Breast epithelium (tissue), 3 donors: ENCODE data around the gene KRT222.

Experiments
- POLR2A ChIP-seq: fragments of 450-650 bp; IDR thresholded peaks from one replicate; pipeline ENCODE4 v1.6.1; 2016; ENCODE audit warnings: antibody characterized with exemption, mild to moderate bottlenecking, moderate library complexity
- TF ChIP-seq, protein P1 (sequence below), 3 donors: fragments of 450-650 bp; IDR thresholded peaks; one replicate each; pipeline ENCODE4 v1.5.1; 2016 to 2017; ENCODE audit warnings: antibody characterized with exemption in 3 of 3, mild to moderate bottlenecking in 3 of 3, moderate library complexity in 3 of 3

DNA sequence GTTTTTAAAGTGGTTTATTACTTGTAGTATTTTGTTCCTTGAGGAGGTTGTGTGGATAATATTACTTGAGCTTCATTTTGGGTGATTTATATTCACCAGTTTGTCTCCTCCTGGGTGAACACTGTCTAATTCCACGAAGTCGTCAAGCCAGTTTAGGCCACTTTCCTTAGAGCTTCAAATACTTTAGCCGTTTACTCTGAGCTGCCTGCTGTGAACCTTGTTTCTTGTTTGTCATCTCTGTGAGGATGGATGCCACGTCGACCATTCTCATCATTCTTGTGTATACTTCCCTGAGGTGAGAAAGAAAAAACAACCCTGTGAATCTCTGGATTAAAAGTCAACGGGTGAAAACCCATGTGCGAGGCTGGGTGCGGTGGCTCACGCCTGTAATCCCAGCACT is 29.6 kb upstream of the KRT222 start:
- TF ChIP-seq, protein P1, sequence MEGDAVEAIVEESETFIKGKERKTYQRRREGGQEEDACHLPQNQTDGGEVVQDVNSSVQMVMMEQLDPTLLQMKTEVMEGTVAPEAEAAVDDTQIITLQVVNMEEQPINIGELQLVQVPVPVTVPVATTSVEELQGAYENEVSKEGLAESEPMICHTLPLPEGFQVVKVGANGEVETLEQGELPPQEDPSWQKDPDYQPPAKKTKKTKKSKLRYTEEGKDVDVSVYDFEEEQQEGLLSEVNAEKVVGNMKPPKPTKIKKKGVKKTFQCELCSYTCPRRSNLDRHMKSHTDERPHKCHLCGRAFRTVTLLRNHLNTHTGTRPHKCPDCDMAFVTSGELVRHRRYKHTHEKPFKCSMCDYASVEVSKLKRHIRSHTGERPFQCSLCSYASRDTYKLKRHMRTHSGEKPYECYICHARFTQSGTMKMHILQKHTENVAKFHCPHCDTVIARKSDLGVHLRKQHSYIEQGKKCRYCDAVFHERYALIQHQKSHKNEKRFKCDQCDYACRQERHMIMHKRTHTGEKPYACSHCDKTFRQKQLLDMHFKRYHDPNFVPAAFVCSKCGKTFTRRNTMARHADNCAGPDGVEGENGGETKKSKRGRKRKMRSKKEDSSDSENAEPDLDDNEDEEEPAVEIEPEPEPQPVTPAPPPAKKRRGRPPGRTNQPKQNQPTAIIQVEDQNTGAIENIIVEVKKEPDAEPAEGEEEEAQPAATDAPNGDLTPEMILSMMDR (IDR thresholded peaks at IDR 0.05), result no peak
- no peak for TF ChIP-seq POLR2A
